Natural killer cell treated with Interleukin-12 subunit alpha and Interleukin-12 subunit beta and Interleukin-15 and Interleukin-18, amount 100 ng/mL, for 72 hours (primary cell): ENCODE data around the gene MYH10. TPM values are rescaled to one million over a fixed set of nuclear protein-coding genes. Genes with fewer than 3 reads are reported as not detected.
A peak's percentile ranks its signal among the peaks of the same experiment; 100 is the strongest.

Source experiments
- ATAC-seq, 2 donors: fragments of 150-1000 bp; cut with Tn5 transposase in 1 of 2; sonication (Bioruptor Pico), chemical (Tn5 transposase) in 1 of 2; 2 replicates each; pipeline ENCODE4 v1.10.0; 2021
- DNase-seq: peaks from one replicate; pipeline ENCODE4 v3.0.0; 2022; ENCODE audit warnings: low spot score
- H3K27ac Mint-ChIP-seq, 2 donors: 1 replicate in 1 of 2; 2 replicates in 1 of 2; pipeline ENCODE4 v1.8.0; 2022; ENCODE audit warnings: mixed read lengths in 2 of 2, mild to moderate bottlenecking in 1 of 2, moderate library complexity in 1 of 2
- H3K27me3 Mint-ChIP-seq, 2 donors: 1 replicate in 1 of 2; 2 replicates in 1 of 2; pipeline ENCODE4 v1.8.0; 2022; ENCODE audit warnings: mixed read lengths in 2 of 2
- H3K36me3 Mint-ChIP-seq: one replicate; pipeline ENCODE4 v1.8.0; 2022; ENCODE audit warnings: mixed read lengths
- H3K4me1 Mint-ChIP-seq, 2 donors: 1 replicate in 1 of 2; 2 replicates in 1 of 2; pipeline ENCODE4 v1.8.0; 2022; ENCODE audit warnings: low read depth in 2 of 2, mixed read lengths in 2 of 2, mild to moderate bottlenecking in 1 of 2
- H3K4me3 Mint-ChIP-seq: one replicate; pipeline ENCODE4 v1.8.0; 2022; ENCODE audit warnings: mixed read lengths
- H3K9me3 Mint-ChIP-seq: 2 replicates; pipeline ENCODE4 v1.8.0; 2022; ENCODE audit warnings: mixed read lengths
- total RNA-seq, 2 donors: library from RNA; stranded (reverse); gene quantifications; one replicate each; pipeline ENCODE4 v1.2.3, GENCODE V29; 2022

Gene MYH10
- total RNA-seq, 2 donors from 2014 or later = 1.9 TPM

DNA sequence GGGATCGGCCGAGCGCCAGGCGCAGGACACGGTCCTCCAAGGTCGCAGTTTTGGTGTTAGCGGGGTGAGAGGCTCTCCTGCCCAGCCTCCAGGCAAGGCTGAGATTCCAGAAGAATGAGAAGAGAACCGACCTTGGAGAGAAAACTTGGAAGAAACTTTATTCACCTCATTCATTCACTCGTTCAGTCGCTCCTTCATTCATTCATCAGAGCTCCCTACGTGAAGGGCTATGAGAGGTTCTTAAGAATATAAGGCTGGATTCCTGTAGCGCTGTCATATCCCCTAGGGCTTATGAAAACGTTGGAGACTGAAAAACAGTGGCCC is 991 bp upstream of the MYH10 start:
- DNase-seq (no peak), ATAC-seq (no peak)
- H3K9me3 Mint-ChIP-seq = no peaks in the 10 kb centered on the region
- peaks cover 10 to 12% of the 10 kb centered on the region in 2 donors for H3K4me1 Mint-ChIP-seq
- H3K27ac Mint-ChIP-seq = no peak overlapping the region
- no peak overlapping the region for H3K4me3 Mint-ChIP-seq
- no peaks in the 10 kb centered on the region for H3K36me3 Mint-ChIP-seq
- H3K27me3 Mint-ChIP-seq = peaks cover 44 to 62% of the 10 kb centered on the region in 2 donors

DNA sequence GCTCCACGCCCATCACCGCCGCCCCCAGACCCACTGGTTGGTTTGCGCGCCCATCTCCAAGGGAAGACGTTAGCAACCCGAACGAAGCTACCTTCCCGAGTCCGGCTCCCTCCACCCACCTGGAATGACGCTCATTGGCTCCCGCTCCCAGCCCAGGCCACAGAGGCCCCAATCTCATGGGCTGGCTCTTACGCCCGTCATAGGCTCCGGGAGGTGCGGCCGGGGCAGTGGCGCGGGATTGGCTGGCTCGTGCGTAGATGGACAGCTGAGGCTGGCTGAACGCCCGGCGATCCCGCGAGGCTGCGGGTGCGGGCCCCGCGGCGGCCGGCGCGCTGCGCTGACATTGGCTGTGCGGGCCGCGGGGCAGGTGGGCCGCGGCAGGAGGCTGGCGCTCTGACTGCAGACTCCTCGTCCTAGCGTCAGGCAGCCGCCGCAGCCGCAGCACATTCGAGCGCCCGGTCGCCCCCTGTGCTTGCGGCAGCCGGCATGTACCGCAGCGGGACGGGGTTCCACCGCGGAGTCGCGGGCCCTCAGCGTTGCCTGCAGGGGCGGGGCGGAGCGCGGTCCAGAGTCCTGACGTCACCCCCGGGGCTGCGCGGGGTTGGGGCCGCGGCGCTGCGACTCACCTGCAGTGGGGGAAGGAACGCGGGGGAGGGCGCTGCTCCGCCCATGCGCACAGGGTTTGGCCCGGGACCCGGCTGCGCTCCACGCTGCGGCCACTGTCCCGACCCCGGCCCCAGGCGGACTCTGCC is 453 bp upstream of the MYH10 start:
- H3K36me3 Mint-ChIP-seq = no peaks in the 10 kb centered on the region
- H3K4me1 Mint-ChIP-seq = peaks cover 10 to 12% of the 10 kb centered on the region in 2 donors
- peaks cover 42 to 56% of the 10 kb centered on the region in 2 donors for H3K27me3 Mint-ChIP-seq
- no peaks in the 10 kb centered on the region for H3K9me3 Mint-ChIP-seq
- no peak overlapping the region for H3K27ac Mint-ChIP-seq
- H3K4me3 Mint-ChIP-seq = peak overlapping the region; percentile 93
- DNase-seq (peak; percentile 94), ATAC-seq (peak; percentile 99 to 100)

DNA sequence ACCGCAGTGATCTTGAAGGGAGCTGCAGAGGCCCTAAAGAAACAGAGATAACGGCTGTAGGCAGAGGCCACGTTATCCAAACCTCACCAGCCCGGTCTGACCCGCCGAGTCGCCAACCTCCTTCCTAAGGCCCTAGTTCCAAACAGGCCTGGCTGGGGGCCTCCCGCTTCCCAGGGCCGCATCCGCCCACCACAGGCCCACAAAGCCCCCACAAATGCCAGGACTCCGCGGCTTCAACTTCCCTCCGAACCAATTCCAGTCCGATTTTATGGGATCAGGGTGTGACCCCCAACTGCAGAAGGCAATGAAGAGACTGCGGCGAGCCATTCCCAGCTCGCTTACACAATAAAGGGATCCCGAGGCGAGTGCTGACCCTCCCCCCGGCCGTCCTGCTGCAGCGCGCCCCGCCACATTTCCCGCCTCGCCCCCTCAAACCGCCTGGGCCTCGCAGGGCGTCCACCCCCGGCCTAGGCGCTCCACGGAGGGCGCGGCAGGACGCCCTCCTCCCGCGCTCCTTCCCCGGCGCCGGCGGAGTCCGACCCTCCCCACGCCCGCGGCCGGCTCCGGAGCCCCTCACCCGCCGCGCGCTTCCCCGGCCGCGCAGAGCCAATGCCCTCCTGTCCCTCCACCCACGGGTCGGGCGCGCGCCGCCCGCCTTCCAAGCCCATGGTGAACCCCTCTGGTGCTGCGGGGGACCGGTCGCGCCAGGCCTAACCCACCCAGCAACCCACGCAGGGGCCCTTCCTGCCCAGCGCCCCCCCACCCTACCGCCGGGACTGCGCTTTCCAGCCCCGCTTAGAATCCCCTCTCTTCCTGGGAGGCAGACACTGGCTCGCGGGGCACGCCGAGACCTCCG is 926 bp downstream of the MYH10 start:
- peaks cover 10 to 12% of the 10 kb centered on the region in 2 donors for H3K4me1 Mint-ChIP-seq
- no peaks in the 10 kb centered on the region for H3K36me3 Mint-ChIP-seq
- H3K27ac Mint-ChIP-seq = no peak overlapping the region
- ATAC-seq (no peak), DNase-seq (no peak)
- H3K4me3 Mint-ChIP-seq = peak overlapping the region; percentile 93
- H3K9me3 Mint-ChIP-seq = no peaks in the 10 kb centered on the region
- H3K27me3 Mint-ChIP-seq = peaks cover 39 to 45% of the 10 kb centered on the region in 2 donors

DNA sequence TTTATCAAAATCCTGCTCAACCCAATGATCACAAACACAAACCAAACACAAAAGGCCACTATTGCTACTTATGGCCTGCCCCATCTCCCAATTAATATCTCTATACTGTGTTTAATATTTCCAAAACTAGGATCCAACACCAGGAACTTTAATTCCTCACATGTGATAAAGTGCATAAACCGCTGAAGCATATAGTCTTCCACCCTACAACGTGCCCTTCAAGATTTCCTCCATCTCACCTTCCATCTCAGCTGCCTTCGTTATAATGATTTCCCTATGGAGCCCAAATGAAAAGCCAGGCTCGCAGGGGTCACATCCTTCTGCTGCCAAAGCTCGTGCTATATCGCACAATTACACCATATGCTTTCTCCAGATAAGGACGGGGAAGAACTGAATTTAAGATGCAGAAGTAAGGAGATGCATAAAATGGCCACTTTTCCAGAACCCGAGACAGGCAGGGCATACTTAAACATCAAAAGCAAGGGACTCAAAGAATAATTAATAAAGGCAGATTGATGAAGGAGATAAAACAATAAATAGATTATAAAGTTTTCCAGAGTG is 1.8 kb downstream of the MYH10 start:
- H3K9me3 Mint-ChIP-seq = no peaks in the 10 kb centered on the region
- DNase-seq = no peak
- peaks cover 10 to 12% of the 10 kb centered on the region in 2 donors for H3K4me1 Mint-ChIP-seq
- H3K36me3 Mint-ChIP-seq = no peaks in the 10 kb centered on the region
- ATAC-seq = no peak
- H3K27ac Mint-ChIP-seq = no peak overlapping the region
- peak overlapping the region; percentile 32 for H3K4me3 Mint-ChIP-seq
- H3K27me3 Mint-ChIP-seq = peaks cover 42 to 49% of the 10 kb centered on the region in 2 donors

DNA sequence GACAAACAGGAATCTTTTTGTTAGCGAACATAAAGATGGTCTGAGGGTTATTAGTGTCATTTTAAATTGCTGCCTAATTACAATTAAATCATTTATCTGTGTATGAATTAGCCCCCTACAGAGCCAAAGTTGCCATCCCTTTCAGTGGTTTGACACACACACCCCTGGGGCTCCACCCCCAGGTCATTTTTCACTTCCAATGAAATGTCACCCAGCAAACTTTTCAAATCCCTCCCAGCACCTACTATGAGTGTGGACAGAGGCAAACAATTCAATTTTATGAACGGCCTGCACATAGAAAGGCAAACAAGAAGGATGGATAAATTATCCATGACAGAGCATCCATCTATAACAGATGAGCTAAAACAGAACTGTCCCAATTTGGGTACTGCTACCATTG is 2.4 kb downstream of the MYH10 start:
- peaks cover 39 to 48% of the 10 kb centered on the region in 2 donors for H3K27me3 Mint-ChIP-seq
- DNase-seq (no peak), ATAC-seq (no peak)
- H3K9me3 Mint-ChIP-seq = no peaks in the 10 kb centered on the region
- peaks cover 10 to 12% of the 10 kb centered on the region in 2 donors for H3K4me1 Mint-ChIP-seq
- no peak overlapping the region for H3K27ac Mint-ChIP-seq
- no peaks in the 10 kb centered on the region for H3K36me3 Mint-ChIP-seq
- H3K4me3 Mint-ChIP-seq = no peak overlapping the region

DNA sequence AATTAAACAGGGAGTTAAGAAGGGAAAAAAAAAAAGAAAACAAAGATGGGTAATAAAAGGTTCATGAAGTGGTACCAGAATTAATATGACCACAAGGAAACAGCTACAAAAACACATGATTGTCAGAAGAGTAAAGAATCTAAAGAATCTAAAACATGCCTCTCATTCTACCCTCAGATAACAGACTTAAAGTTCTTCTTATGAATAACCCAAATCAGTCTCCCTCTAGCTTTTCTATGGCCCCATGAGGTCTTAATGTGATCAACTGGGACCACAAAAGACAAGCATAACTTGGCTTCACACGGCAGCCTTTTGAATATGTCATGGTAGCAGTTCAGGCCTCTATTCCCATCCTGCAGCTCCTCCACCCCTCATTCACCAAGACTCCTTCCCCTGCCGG is 6.9 kb downstream of the MYH10 start:
- Mint-ChIP-seq H3K27me3 (peaks cover 33 to 54% of the 10 kb centered on the region in 2 donors), H3K4me1 (peaks cover under 1 to 4% of the 10 kb centered on the region in 2 donors), H3K9me3 (no peaks in the 10 kb centered on the region), H3K4me3 (no peak overlapping the region), H3K27ac (no peak overlapping the region), H3K36me3 (no peaks in the 10 kb centered on the region)
- ATAC-seq (no peak), DNase-seq (no peak)

DNA sequence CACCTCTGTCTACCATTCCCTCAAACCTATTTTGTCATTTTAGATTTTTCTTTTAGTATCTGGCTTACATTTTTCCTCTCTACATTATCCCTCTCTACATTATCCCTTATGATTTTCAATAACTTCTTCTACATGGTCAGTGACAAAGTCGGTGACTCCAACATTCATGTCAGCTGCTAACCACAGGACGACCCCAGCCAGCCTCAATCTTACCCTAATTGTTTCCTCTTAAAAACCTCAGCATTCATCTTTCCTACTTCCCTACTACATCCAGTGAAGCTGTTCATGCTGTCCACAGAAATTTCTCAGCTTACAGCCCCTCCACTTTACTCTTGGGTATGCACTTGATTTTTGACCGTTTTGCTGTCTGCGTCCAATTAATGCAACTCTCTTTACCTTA is 8.3 kb downstream of the MYH10 start:
- Mint-ChIP-seq H3K36me3 (no peaks in the 10 kb centered on the region), H3K27ac (no peak overlapping the region), H3K4me1 (peaks cover 0 to 4% of the 10 kb centered on the region in 2 donors), H3K9me3 (no peaks in the 10 kb centered on the region), H3K27me3 (peaks cover 26 to 51% of the 10 kb centered on the region in 2 donors), H3K4me3 (no peak overlapping the region)
- ATAC-seq (no peak), DNase-seq (no peak)

DNA sequence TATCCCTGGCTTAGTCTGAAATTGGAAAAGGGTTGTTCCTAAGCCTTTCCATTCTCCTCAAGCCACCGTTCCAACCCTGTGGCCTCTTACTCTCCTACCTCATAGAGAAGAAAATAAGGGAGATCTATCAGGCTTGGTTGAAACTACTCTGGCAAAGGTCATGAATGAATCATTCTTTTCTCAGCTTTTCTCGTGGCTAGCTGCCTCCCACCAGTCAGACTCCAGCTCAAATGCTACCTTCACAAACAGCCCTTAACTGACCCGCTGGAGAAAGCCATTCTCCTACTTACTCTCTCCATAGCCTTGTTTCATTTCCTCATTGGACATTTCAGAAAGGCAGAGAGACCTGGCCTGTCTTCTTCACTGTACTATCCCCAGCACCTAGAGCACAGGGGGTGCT is 8.9 kb downstream of the MYH10 start:
- Mint-ChIP-seq H3K27ac (no peak overlapping the region), H3K4me1 (peaks cover 0 to 4% of the 10 kb centered on the region in 2 donors), H3K9me3 (no peaks in the 10 kb centered on the region), H3K4me3 (no peak overlapping the region), H3K27me3 (peaks cover 25 to 49% of the 10 kb centered on the region in 2 donors), H3K36me3 (no peaks in the 10 kb centered on the region)
- ATAC-seq (no peak), DNase-seq (no peak)

DNA sequence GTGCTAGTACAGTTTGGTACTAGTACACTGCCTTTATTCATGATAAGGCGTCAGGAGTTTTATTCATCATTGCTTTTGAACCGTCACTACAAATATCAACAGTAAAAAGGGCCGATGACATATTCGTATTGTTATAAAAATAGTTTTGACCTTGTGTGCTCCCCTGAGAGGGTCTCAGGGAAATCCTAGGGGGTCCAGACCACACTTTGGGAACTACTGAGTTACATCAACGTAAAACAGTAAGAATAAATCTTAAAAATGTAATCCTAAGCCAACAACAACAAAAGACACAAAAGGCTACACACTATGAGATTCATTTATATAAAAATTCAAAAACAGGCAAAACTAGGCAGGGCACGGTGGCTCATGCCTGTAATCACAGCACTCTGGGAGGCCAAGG is 11.2 kb downstream of the MYH10 start:
- H3K9me3 Mint-ChIP-seq = no peaks in the 10 kb centered on the region
- no peak overlapping the region for H3K27ac Mint-ChIP-seq
- no peak for DNase-seq
- peaks cover 0 to 4% of the 10 kb centered on the region in 2 donors for H3K4me1 Mint-ChIP-seq
- ATAC-seq = no peak
- no peaks in the 10 kb centered on the region for H3K36me3 Mint-ChIP-seq
- peaks cover 27 to 46% of the 10 kb centered on the region in 2 donors for H3K27me3 Mint-ChIP-seq
- no peak overlapping the region for H3K4me3 Mint-ChIP-seq

DNA sequence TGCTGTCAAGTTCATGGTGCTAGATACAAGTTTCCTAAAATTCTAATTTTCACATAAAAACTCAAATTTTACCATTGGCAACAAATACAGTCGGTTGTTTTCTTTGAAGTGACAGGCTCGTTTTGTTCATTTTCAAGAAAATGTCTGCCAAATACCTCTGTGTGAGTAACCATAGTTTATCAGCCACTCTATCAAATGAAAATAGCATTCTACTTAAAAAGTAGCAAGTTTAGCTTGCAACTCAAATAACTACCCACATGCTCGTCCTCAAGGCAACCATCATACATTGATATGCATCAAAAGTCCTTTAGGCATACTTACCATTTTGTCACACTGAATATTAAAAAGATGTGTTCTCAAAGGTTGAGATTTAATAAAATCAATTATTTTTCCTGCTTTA is 11.7 kb downstream of the MYH10 start:
- Mint-ChIP-seq H3K27me3 (peaks cover 25 to 43% of the 10 kb centered on the region in 2 donors), H3K4me3 (no peak overlapping the region), H3K27ac (no peak overlapping the region), H3K9me3 (no peaks in the 10 kb centered on the region), H3K4me1 (peaks cover 0 to 4% of the 10 kb centered on the region in 2 donors), H3K36me3 (no peaks in the 10 kb centered on the region)
- no peak for DNase-seq
- ATAC-seq = no peak

DNA sequence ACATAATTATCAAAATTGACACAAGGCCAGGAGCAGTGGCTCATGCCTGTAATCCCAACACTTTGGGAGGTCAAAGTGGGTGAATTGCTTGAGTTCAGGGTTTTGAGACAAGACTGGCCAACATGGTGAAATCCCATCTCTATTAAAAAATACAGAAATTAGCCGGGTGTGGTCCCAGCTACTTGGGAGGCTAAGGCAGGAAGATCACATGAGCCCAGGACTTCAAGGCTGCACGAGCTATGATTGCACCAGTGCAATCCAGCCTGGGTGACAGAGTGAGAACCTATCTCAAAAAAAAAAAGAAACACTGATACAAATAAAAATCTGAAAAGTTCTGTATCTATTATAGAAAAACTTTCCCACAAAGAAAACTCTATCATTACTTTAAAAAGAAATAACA is 15.5 kb downstream of the MYH10 start:
- Mint-ChIP-seq H3K4me3 (no peak overlapping the region), H3K9me3 (no peaks in the 10 kb centered on the region), H3K27ac (no peak overlapping the region), H3K4me1 (no peaks in the 10 kb centered on the region), H3K36me3 (no peaks in the 10 kb centered on the region), H3K27me3 (peaks cover 15 to 38% of the 10 kb centered on the region in 2 donors)
- no peak for DNase-seq
- ATAC-seq = no peak

DNA sequence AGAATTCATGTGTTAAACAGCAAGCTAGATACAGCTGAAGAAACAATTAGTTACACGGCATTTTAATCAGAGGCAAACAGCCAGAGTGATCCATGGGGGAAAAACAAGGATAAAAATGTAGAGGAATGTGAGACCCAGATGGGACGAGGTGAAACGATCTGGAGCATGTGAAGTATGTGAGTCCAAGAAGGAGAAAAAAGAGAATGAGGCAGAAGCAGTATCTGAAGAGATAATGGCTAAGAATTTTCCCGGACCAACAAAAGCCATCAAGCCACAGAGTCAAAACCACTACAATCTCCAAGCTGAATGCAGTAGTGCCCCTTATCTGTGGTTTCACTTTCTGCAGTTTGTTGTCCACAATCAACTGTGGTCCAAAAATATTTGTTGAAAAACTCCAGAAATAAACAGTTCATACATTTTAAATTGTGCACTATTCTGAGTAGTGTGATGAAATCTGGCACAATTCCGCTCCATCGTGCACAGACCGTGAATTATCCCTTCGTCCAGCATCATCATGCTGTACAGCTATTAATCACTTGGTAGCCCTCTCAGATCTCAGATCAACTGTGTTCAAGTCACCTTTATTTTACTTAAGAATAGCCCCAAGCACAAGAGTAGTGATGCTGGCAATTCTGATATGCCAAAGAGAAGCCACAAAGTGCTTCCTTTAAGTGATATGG is 18.8 kb downstream of the MYH10 start:
- ATAC-seq (no peak), DNase-seq (no peak)
- Mint-ChIP-seq H3K27ac (no peak overlapping the region), H3K9me3 (no peaks in the 10 kb centered on the region), H3K36me3 (no peaks in the 10 kb centered on the region), H3K27me3 (peaks cover 19 to 42% of the 10 kb centered on the region in 2 donors), H3K4me3 (no peak overlapping the region), H3K4me1 (no peaks in the 10 kb centered on the region)

DNA sequence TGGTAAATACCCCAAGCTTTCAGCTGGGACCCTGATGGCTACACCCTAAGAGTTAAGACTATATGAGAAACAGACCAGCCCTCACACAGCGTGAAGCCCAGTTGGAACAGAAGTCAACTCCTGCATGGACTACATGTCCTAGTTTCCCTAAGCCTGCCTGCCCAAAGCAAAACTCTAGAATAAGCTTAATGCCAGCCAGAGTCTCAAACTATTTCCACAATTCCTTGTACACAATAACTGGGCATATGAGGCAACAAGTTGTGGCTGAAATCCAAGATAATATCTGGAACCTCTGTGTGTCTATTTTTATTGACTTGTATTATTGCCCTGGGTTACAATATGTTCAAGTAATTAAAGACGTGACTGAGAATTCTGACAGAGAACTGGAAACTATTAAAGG is 19.4 kb downstream of the MYH10 start:
- peaks cover 19 to 45% of the 10 kb centered on the region in 2 donors for H3K27me3 Mint-ChIP-seq
- no peak for ATAC-seq
- H3K36me3 Mint-ChIP-seq = no peaks in the 10 kb centered on the region

More for the DNA sequence above, 19.4 kb downstream of the MYH10 start:
- DNase-seq = no peak
- H3K4me3 Mint-ChIP-seq = no peak overlapping the region
- H3K9me3 Mint-ChIP-seq = no peaks in the 10 kb centered on the region
- H3K27ac Mint-ChIP-seq = no peak overlapping the region
- H3K4me1 Mint-ChIP-seq = no peaks in the 10 kb centered on the region
